Spleen (tissue), 7 donors: Measurements from ENCODE around the gene RBM38.

Source experiments
- POLR2A ChIP-seq, 3 donors: fragments of 450-650 bp; IDR thresholded peaks; one replicate each; pipeline ENCODE4 v1.5.1; 2017; ENCODE audit warnings: antibody characterized with exemption in 3 of 3, mild to moderate bottlenecking in 1 of 3
- TF ChIP-seq, protein P1 (sequence below), 11 experiments: fragments of 200-600 bp in 7 of 11; fragments of 450-650 bp in 4 of 11; sonication (generic) in 4 of 11; IDR thresholded peaks in 8 of 11; conservative IDR thresholded peaks in 3 of 11; 1 replicate in 7 of 11; 2 replicates in 4 of 11; pipeline versions ENCODE4 v1.4.0 to v1.8.0; 2016 to 2021; ENCODE audit warnings: antibody characterized with exemption in 11 of 11, inconsistent platforms in 4 of 11, mild to moderate bottlenecking in 1 of 11
- donor health status: DM: no; HTN: no; CAD: no; lungs with moderate emphysema.
- donor health status: DM: no; HTN: no; CAD: no.
- donor health status: DM: no; HTN: no; CAD: no.

DNA sequence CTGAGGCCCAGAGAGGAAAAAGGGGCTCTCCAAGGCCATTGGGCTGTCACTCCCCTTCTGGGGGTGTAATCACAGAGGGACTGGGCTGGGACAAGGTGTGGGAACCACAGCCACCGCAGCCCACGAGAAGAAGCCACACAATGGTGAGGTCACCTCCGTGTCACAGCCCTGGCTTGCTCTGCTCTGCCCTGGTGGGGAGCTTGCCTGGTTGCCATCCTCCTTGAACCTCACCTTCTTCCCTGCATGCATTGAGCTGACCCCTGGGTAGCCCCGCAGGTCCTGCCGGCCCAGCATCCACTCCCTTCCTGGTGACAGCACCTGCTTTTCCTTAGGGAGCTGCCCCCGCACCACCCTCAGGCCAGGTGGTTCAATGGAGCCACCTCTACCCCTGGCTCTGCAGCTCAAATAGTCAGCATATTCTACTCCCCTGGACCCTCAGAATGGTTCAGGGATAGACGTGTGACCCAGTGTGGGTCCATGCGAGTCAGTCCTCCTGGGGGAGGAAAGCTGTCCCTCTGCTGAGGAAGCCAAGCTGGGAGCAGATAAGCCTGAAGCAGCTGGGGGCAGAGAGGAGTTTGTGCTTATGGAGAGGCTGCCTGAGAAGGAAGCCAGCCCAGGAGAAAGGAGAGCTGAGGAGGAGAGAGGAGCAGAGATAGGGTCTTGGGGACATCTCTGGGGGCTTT is 21.3 kb downstream of the RBM38 start:
- TF ChIP-seq POLR2A (IDR thresholded peaks at IDR 0.05), result no peak
- TF ChIP-seq, protein P1, sequence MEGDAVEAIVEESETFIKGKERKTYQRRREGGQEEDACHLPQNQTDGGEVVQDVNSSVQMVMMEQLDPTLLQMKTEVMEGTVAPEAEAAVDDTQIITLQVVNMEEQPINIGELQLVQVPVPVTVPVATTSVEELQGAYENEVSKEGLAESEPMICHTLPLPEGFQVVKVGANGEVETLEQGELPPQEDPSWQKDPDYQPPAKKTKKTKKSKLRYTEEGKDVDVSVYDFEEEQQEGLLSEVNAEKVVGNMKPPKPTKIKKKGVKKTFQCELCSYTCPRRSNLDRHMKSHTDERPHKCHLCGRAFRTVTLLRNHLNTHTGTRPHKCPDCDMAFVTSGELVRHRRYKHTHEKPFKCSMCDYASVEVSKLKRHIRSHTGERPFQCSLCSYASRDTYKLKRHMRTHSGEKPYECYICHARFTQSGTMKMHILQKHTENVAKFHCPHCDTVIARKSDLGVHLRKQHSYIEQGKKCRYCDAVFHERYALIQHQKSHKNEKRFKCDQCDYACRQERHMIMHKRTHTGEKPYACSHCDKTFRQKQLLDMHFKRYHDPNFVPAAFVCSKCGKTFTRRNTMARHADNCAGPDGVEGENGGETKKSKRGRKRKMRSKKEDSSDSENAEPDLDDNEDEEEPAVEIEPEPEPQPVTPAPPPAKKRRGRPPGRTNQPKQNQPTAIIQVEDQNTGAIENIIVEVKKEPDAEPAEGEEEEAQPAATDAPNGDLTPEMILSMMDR (IDR thresholded peaks at IDR 0.05 in 8 of 11, conservative IDR thresholded peaks at IDR 0.05 in 3 of 11), result no peak
